ENCODE data around the gene HEATR5B.
"Not testable (repeated sequence)": the region's sequence is repeated elsewhere in the genome, so short reads cannot be mapped to it uniquely, and the experiment has no call there.

Gene HEATR5B

DNA sequence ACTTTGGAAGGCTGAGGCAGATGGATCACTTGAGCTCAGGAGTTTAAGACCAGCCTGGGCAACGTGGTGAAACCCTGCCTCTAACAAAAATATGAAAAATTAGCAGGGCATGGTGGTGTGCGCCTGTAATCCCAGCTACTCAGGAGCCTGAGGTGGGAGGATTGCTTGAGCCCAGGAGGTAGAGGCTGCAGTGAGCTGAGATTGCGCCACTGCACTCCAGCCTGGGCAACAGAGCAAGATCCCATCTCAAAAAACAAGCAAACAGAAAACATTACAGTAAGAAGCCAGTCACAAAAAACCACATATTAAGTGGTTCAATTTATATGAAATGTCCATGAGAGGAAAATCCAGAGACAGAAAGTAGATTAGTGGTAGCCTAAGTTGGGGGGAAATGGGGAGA, 105.2 kb downstream of the HEATR5B start:
- DNase-seq (ENCODE audit: low spot score) = not testable (repeated sequence)

DNA sequence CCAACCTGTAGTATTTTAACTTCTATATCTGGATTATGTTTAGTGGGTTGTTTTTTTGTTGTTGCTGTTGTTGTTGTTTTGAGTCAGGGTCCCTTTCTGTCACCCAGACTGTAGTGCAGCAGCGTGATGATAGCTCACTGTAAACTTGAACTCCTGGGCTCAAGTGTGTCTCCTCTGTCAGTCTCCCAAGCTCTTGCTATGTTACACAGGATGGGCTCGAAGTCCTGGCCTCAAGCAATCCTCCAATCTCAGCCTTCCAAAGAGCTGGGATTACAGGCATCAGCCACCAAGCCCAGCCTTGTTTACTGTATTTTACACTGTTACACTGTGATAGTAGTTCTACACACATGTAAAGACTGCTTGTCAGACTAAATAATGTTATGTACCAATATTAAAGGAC, 108.1 kb downstream of the HEATR5B start:
- DNase-seq (ENCODE audit: low spot score) = no peak

- no peak for DNase-seq (ENCODE audit: low spot score)
These were observed 108.9 kb downstream of the HEATR5B start for GRCh38 chr2:36975306-36975705.

GRCh38 chr2:36973320-36973719, 110.9 kb downstream of the HEATR5B start:
- DNase-seq (ENCODE audit: low spot score) = no peak

GRCh38 chr2:36971990-36972389, 112.2 kb downstream of the HEATR5B start:
- no peak for DNase-seq (ENCODE audit: low spot score)

DNA sequence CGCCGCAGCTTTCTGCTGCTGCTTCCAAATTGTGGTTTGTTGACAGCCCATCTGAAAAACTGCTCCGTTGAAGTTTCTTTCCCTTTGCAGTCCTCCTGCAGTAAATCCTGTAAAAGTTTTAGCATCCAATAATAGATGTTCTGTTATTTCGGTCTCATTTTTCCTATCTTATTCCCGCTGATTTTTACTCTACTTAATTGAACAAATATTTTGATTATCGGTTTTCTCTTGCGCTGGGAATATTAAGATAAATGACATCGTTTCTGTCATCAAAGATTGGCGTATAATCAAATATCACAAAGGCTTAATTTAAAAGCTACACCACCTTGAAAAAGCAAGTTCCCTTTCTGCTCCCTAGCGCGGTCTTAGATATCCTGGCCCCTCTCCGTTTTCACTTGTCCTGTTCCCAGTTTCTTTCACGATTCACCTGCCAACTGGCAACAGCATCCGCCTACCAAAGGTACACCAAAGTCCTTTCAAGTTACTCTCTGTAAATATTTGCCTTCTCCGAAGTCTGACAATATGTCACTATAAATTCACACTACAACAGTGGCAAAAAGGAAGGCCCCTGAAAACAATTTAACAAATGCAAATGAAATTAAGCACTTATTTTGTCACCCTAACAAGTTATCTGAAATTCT, 116.8 kb downstream of the HEATR5B start:
- DNase-seq (ENCODE audit: low spot score) = peak; percentile 11

DNA sequence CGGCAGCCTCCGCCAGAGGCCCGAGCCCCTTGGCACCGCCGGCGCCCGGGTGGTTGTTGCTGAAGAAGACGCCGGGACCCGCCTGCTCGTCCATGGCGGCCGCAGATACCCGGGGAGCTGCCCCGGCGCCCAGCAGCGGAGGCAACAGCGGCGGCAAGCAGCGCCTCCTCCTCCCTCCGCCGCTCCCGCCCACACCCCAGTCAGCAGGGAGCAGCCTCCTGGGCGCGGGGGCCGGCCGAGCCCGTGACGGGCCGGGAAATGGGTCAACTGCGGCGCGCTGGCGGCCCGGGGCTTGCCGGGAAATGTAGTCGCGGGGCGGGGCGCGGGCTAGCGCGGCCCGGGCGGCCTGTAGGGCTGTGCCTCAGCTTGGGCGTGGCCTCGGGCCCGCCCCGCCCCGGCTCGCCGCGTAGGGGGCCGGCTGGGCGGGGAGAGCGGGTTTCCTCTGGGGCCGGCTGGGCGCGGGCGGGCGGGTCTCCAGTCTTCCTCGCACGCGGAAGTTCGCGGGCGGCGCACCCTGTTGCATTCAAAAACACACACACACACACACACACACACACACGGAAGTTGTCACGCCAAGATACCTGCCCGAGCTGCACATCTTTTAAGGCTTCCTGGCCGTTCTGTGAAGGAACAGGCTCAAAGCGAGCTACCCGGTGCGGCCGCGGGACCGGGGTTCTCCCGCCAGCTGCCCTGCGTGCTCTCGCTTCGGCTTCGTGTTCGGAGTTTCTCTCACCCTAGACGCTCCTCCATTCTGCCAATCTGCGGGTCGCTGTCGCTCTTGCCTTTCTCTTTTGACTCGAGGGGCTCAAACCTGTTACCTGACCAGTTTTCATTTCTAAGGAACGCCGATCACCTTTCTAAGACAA, 117.6 kb downstream of the HEATR5B start, which contains the start of gene STRN:
Gene STRN, minus strand, starts transcription at position 167 of the 866 bp plus-strand sequence. Its CDS starts 73 bp downstream, at position 94.
- peak; percentile 83 for DNase-seq (ENCODE audit: low spot score)

DNA sequence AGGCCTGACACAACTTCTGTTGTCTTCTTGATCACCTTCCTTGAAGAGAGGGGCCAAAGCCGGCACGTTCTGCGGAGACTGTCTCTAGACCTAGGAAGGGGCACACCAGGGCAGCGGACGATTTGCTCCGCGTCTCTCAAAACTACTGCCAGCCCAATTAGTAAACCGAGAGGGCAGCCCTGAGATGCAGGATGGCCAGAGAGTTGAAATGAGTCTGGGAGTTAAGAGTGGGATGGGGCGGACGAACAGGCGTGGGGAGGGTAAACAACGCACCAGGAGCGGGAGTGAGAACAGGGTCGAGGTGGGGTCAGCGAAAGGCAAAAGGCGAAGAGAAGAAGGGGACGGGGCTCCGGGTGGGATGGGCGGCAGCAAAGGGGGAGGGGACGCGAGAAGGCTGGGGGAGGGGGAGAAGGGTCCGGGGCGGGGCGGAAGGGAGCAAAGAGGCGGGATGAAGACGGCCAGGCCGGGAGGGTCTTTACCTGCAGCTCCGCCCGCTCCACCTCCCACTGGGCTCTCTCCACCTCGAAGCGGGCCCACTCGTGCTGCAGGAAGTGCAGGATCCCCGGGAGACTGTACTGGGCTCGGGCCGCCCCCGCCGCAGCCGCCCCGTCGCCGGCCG, 118.3 kb downstream of the HEATR5B start:
- peak; percentile 39 for DNase-seq (ENCODE audit: low spot score)

GRCh38 chr2:36965206-36965605, 119.0 kb downstream of the HEATR5B start:
- no peak for DNase-seq (ENCODE audit: low spot score)

- no peak for DNase-seq (ENCODE audit: low spot score)
These were observed 119.6 kb downstream of the HEATR5B start for GRCh38 chr2:36964496-36965058.

GRCh38 chr2:36963734-36964133, 120.4 kb downstream of the HEATR5B start:
- no peak for DNase-seq (ENCODE audit: low spot score)

- DNase-seq (ENCODE audit: low spot score) = no peak
These were observed 121.1 kb downstream of the HEATR5B start for GRCh38 chr2:36963106-36963505.

GRCh38 chr2:36960773-36961172, 123.4 kb downstream of the HEATR5B start:
- DNase-seq (ENCODE audit: low spot score) = no peak

DNA sequence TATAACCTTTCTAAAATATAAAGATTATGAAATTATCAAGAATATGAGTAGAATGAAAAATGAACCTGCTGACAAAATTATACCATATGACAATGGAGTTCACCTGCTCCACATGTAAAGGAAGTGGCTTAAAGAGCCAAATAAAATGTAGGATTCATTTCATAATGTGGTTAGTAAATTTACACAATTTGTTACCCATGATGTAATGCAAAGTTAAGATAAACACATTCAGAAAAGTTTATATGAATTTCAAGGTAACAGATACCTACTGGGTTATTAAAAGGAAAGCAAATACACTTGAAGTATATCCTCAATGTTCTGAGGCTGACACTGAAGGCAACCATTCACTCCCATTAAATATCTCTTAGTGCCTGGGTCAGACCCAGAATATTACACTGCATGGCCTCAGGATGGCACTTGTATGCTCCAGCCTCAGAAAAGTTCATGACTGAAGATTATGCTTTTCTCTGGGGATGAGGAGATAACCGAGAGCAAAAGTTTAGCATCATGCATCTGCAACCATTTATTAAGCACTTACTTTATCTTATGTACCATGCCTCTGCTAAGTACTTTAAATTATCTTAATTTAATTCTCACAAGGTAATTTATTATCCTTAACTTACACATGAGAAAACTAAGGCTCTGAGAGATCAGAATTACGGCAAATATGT, 124.0 kb downstream of the HEATR5B start:
- no peak for DNase-seq (ENCODE audit: low spot score)

GRCh38 chr2:36954977-36955607, 129.1 kb downstream of the HEATR5B start:
- no peak for DNase-seq (ENCODE audit: low spot score)

DNA sequence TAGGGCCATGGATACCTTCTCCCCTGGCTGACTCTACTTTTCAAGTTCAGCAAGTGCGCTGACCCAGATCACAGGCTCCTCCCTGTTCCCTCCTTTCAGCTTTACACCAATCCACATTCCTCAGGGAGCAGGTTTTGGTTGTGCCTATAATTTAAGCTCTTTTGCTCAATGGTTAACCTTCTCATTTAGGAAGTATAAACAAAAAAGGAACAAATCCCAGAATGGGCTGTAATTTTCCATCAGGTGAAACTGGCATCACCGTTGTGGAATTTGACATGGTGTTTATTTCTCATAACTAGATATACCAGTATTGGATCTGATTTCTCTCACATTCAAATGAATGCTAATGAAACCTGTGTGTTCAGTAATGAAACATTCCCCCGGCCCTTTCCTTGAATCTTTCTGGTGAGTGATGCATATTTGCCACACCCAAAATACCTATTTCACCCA, 131.4 kb downstream of the HEATR5B start:
- no peak for DNase-seq (ENCODE audit: low spot score)

DNA sequence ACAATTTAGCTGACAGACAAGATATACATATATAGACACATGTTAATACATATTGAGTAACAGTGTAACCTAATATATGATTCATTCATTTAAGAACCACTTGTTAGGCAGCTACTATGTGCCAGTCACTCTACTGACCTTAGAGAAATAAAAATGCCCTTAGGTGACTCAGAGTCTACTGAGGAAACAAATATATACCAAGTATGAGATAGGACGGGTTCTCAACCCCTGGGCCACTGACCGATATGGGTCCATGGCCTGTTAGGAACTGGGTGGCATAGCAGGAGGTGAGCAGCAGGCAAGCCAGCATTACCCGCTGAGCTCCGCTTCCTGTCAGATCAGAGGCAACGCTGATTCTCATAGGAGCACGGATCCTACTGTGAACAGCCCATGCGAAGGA, 132.6 kb downstream of the HEATR5B start:
- no peak for DNase-seq (ENCODE audit: low spot score)

- DNase-seq (ENCODE audit: low spot score) = no peak
These were observed 133.1 kb downstream of the HEATR5B start for GRCh38 chr2:36951027-36951518.

DNA sequence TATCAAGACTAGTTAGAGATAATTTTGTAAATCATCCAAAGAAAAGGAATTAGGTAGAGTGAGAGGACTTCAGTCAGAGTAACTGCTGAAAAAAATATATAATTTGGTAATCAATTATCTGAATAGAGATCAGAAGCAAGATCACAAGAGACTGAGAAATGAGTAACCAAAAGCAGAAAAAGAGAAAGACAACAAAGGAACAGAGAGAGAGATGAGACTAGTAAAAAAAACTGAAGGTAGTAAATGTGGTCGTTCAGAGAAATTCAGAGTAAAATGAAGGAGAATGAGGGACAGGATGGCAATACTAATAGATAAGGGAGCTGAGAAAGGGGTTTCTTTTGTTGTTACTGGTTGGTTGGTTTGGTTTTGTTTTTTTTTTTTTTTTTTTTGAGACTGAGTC, 134.3 kb downstream of the HEATR5B start:
- no peak for DNase-seq (ENCODE audit: low spot score)

GRCh38 chr2:36945240-36945639, 138.9 kb downstream of the HEATR5B start:
- DNase-seq (ENCODE audit: low spot score) = not testable (repeated sequence)

GRCh38 chr2:36941867-36942266, 142.3 kb downstream of the HEATR5B start:
- no peak for DNase-seq (ENCODE audit: low spot score)
